ENCODE results near the gene SLC36A4. TPM values are rescaled to one million over a fixed set of nuclear protein-coding genes. Genes with fewer than 3 reads are reported as not detected.

SLC36A4 gene
- total RNA-seq, 2 donors from 2014 or later, result 10.9 to 17.8 TPM

- 58 to 68% methylated on average over 4 of the region's 4 CpGs for WGBS, 2 donors
- no peak for ATAC-seq
- Histone ChIP-seq H3K4me1 (peaks cover 9% of the 10 kb centered on the region), H3K27ac (no peak overlapping the region), H3K27me3 (no peaks in the 10 kb centered on the region), H3K36me3 (replicated peaks in 1 of 2; ENCODE audit: insufficient read depth in 1 of 2, low read depth in 2 of 2) (no peaks in the 10 kb centered on the region), H3K9me3 (no peaks in the 10 kb centered on the region), H3K4me3 (no peak overlapping the region)
- no peak for DNase-seq
- TF ChIP-seq POLR2A (IDR thresholded peaks at IDR 0.05), result no peak
- TF ChIP-seq, protein P1, sequence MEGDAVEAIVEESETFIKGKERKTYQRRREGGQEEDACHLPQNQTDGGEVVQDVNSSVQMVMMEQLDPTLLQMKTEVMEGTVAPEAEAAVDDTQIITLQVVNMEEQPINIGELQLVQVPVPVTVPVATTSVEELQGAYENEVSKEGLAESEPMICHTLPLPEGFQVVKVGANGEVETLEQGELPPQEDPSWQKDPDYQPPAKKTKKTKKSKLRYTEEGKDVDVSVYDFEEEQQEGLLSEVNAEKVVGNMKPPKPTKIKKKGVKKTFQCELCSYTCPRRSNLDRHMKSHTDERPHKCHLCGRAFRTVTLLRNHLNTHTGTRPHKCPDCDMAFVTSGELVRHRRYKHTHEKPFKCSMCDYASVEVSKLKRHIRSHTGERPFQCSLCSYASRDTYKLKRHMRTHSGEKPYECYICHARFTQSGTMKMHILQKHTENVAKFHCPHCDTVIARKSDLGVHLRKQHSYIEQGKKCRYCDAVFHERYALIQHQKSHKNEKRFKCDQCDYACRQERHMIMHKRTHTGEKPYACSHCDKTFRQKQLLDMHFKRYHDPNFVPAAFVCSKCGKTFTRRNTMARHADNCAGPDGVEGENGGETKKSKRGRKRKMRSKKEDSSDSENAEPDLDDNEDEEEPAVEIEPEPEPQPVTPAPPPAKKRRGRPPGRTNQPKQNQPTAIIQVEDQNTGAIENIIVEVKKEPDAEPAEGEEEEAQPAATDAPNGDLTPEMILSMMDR (IDR thresholded peaks at IDR 0.05), result no peak
- intact Hi-C loops (cut with DNase I), result no loop called here
Measured at GRCh38 chr11:93212094-93212493, 14.3 kb upstream of the SLC36A4 start.

- Histone ChIP-seq H3K9me3 (no peaks in the 10 kb centered on the region), H3K4me1 (no peaks in the 10 kb centered on the region), H3K27ac (no peak overlapping the region), H3K27me3 (no peaks in the 10 kb centered on the region), H3K4me3 (no peak overlapping the region), H3K36me3 (replicated peaks in 1 of 2; ENCODE audit: insufficient read depth in 1 of 2, low read depth in 2 of 2) (no peaks in the 10 kb centered on the region)
- TF ChIP-seq, protein P1 (IDR thresholded peaks at IDR 0.05), result no peak
- TF ChIP-seq POLR2A (IDR thresholded peaks at IDR 0.05), result no peak
- DNase-seq, result no peak
- intact Hi-C loops (cut with DNase I), result no loop called here
- ATAC-seq, result no peak
- WGBS, 2 donors, result 71 to 85% methylated on average over 2 of the region's 2 CpGs
Measured at GRCh38 chr11:93209466-93209865, 11.7 kb upstream of the SLC36A4 start.

DNA sequence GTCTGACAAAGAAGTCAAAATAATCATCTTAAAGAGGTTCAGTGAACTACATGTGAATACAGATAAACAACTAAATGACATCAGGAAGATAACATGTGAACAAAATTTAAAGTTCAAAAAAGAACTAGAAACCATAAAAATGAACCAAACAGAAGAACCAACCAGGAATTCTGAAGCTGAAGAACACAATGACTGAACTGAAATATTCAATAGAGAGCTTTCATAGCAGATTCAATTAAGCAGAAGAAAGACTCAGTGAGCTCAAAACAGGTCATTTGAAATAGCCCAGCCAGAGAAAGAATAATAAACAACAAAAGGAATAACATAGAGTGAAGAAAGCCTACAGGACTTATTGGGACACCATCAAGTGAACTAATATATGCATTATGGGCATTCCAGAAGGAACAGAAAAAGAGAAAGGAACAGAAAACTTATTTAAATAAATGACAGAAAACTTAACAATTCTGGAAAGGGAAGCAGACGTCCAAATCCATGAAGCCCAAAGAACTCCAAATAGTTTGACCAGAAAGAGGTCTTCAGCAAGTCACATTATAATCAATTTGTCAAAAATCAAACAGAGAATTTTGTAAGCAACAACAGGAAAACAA lies 11.0 kb upstream of the SLC36A4 start:
- WGBS, 2 donors, result 53 to 61% methylated on average over 1 of the region's 1 CpG
- no peak for TF ChIP-seq POLR2A (IDR thresholded peaks at IDR 0.05)
- TF ChIP-seq, protein P1 (IDR thresholded peaks at IDR 0.05), result no peak

DNA sequence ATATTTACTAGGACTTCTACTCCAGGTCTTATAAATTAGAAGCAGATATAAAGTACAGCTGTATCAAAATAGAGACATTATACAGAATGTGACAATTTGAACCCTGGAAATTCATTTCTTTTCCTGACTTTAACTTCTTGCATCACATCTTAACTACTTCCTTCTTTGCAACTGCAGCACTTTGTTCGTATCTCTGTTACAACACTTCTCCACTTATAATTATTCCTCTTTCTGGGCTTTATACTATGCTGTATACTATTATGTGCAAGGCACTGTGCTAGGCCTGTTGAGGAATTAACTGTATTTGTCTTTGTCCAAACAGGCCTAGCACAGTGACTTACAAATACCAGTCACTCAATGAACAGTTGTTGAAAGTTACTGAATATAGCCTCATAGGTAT lies 1.8 kb upstream of the SLC36A4 start:
- 75 to 97% methylated on average over 1 of the region's 1 CpG for WGBS, 2 donors

More for the DNA sequence above, 11.0 kb upstream of the SLC36A4 start:
- intact Hi-C loops (cut with DNase I), result no loop called here
- no peaks in the 10 kb centered on the region for H3K36me3 ChIP-seq (replicated peaks in 1 of 2; ENCODE audit: insufficient read depth in 1 of 2, low read depth in 2 of 2)
- no peak for ATAC-seq
- no peak for DNase-seq
- H3K27ac ChIP-seq, result no peak overlapping the region
- H3K9me3 ChIP-seq, result no peaks in the 10 kb centered on the region
- H3K4me1 ChIP-seq, result no peaks in the 10 kb centered on the region
- no peak overlapping the region for H3K4me3 ChIP-seq
- no peaks in the 10 kb centered on the region for H3K27me3 ChIP-seq

More for the DNA sequence above, 1.8 kb upstream of the SLC36A4 start:
- no peaks in the 10 kb centered on the region for H3K27me3 ChIP-seq
- no peak for ATAC-seq
- no peak overlapping the region for H3K4me3 ChIP-seq
- no peaks in the 10 kb centered on the region for H3K9me3 ChIP-seq
- peaks cover 6% of the 10 kb centered on the region for H3K4me1 ChIP-seq
- intact Hi-C loops (cut with DNase I), result no loop called here
- TF ChIP-seq, protein P1 (IDR thresholded peaks at IDR 0.05), result no peak
- TF ChIP-seq POLR2A (IDR thresholded peaks at IDR 0.05), result no peak
- H3K27ac ChIP-seq, result no peak overlapping the region
- no peaks in the 10 kb centered on the region for H3K36me3 ChIP-seq (replicated peaks in 1 of 2; ENCODE audit: insufficient read depth in 1 of 2, low read depth in 2 of 2)
- DNase-seq, result no peak
